Upper lobe of left lung (tissue), 6 donors: Measurements from ENCODE around the gene UNC13B. TPM values are rescaled to one million over a fixed set of nuclear protein-coding genes. Genes with fewer than 3 reads are reported as not detected.
A peak's percentile ranks its signal among the peaks of the same experiment; 100 is the strongest.

Experiments
- ATAC-seq, 2 donors: fragments of 200-7000 bp; cut with Tn5 transposase; one replicate each; pipeline ENCODE4 v1.9.1; 2022; ENCODE audit warnings: mild to moderate bottlenecking in 2 of 2, moderate library complexity in 2 of 2; ENCODE audit not compliant: low FRiP score in 2 of 2
- DNase-seq, 2 donors: peaks; one replicate each; pipeline ENCODE4 v3.0.0-alpha.2; 2019 to 2020
- H3K27ac ChIP-seq, 4 donors: fragments of 200-600 bp; sonication (generic); one replicate each; pipeline ENCODE4 v1.5.1; 2016 to 2019
- H3K27me3 ChIP-seq, 4 donors: fragments of 200-600 bp; sonication (generic); one replicate each; pipeline ENCODE4 v1.5.1; 2017 to 2019
- H3K36me3 ChIP-seq, 4 donors: fragments of 200-600 bp; sonication (generic); one replicate each; pipeline ENCODE4 v1.5.1; 2016 to 2019
- H3K4me1 ChIP-seq, 4 donors: fragments of 200-600 bp; sonication (generic); one replicate each; pipeline ENCODE4 v1.5.1; 2018 to 2019
- H3K4me3 ChIP-seq, 4 donors: fragments of 200-600 bp; sonication (generic); one replicate each; pipeline ENCODE4 v1.5.1; 2017 to 2019; ENCODE audit warnings: mild to moderate bottlenecking in 2 of 4, moderate library complexity in 1 of 4
- H3K9me3 ChIP-seq, 4 donors: fragments of 200-600 bp; sonication (generic); one replicate each; pipeline ENCODE4 v1.5.1; 2018 to 2019
- EP300 ChIP-seq, 4 donors: sonication (generic); formaldehyde crosslinking; IDR thresholded peaks; one replicate each; pipeline ENCODE4 v1.5.1; 2017; ENCODE audit warnings: antibody characterized with exemption in 4 of 4, control low read depth in 2 of 4
- POLR2A ChIP-seq, 4 donors: fragments of 450-650 bp; IDR thresholded peaks; one replicate each; pipeline ENCODE4 v1.5.1; 2016 to 2017; ENCODE audit warnings: antibody characterized with exemption in 4 of 4, mild to moderate bottlenecking in 2 of 4
- POLR2AphosphoS5 ChIP-seq, 2 donors: sonication (generic); formaldehyde crosslinking; IDR thresholded peaks; one replicate each; pipeline ENCODE4 v1.5.1; 2017; ENCODE audit warnings: antibody characterized with exemption in 2 of 2
- WGBS, 2 donors: methylation state at CpG; one replicate each; pipeline ENCODE4 v1.1.5; 2017 to 2018; 5-methylcytosine and 5-hydroxymethylcytosine counted together
- total RNA-seq, 6 donors: library from RNA; depleted of rRNA in 4 of 6; stranded (reverse); fragments of >200 nt in 4 of 6; gene quantifications; one replicate each; pipeline versions ENCODE4 v1.1.0 to v1.2.1, GENCODE V29; 2016 to 2021
- TF ChIP-seq, protein P1 (sequence below), 6 experiments: fragments of 450-650 bp in 4 of 6; fragments of 200-600 bp in 2 of 6; sonication (generic) in 2 of 6; IDR thresholded peaks; one replicate each; pipeline ENCODE4 v1.5.1; 2016 to 2019; ENCODE audit warnings: antibody characterized with exemption in 6 of 6
- donor health status: DM: no; HTN: no; CAD: no; lungs with moderate emphysema.
- donor health status: DM: no; HTN: yes; CAD: no; lungs with severe emphysema.

UNC13B gene
- total RNA-seq, 6 donors from 2014 or later, result 68.3 to 300 (median 151) TPM

DNA sequence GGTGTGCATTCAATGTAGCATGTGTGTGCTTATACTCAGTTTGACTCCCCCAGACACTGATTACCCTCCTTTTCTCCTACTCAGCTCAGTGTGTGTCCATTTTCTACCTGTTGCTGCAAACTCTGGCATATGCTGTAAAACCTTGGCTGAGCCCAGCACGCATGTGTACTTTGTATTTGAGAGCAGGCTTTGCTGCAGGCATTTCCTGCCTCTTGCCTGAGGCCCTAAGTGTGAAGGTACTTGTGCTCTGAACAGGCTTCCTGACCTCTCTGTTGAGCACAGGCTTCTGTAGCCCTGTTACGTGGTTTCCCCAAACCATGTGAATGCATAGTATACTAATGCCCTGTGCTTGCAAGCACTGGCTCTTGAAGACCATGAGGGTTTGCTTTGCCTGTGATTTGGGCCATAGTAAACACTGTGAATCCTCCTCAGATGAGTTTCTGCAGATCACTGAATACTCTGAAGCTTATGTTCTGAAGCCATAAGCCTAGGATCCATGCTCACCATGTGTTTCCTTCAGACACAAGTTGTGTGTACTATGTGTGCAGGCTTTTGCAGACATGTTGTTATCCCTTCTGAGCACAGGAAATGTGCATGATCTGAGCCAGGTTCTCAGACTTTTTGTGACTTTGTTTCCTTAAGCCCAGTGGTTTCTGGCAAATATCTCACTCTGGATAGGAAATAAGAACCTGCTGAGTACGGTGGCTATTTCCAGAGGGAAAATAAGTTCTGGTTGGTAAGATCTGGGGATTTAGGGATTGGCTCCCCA is 203.2 kb downstream of the UNC13B start:
- ATAC-seq (peak; percentile 12 to 75), DNase-seq (peak in 1 of 2 donors; percentile 63)
- Histone ChIP-seq H3K4me3 (no peak overlapping the region), H3K27me3 (no peaks in the 10 kb centered on the region), H3K36me3 (peaks cover 0 to 13% (median 2%) of the 10 kb centered on the region in 4 donors), H3K4me1 (peaks cover 17 to 36% (median 27%) of the 10 kb centered on the region in 4 donors), H3K9me3 (no peaks in the 10 kb centered on the region), H3K27ac (peak overlapping the region in 1 of 4 donors; percentile 3)
- TF ChIP-seq POLR2A (IDR thresholded peaks at IDR 0.05), result no peak
- TF ChIP-seq, protein P1, sequence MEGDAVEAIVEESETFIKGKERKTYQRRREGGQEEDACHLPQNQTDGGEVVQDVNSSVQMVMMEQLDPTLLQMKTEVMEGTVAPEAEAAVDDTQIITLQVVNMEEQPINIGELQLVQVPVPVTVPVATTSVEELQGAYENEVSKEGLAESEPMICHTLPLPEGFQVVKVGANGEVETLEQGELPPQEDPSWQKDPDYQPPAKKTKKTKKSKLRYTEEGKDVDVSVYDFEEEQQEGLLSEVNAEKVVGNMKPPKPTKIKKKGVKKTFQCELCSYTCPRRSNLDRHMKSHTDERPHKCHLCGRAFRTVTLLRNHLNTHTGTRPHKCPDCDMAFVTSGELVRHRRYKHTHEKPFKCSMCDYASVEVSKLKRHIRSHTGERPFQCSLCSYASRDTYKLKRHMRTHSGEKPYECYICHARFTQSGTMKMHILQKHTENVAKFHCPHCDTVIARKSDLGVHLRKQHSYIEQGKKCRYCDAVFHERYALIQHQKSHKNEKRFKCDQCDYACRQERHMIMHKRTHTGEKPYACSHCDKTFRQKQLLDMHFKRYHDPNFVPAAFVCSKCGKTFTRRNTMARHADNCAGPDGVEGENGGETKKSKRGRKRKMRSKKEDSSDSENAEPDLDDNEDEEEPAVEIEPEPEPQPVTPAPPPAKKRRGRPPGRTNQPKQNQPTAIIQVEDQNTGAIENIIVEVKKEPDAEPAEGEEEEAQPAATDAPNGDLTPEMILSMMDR (IDR thresholded peaks at IDR 0.05), result no peak
- WGBS, 2 donors, result 33 to 63% methylated on average over 3 of the region's 3 CpGs

DNA sequence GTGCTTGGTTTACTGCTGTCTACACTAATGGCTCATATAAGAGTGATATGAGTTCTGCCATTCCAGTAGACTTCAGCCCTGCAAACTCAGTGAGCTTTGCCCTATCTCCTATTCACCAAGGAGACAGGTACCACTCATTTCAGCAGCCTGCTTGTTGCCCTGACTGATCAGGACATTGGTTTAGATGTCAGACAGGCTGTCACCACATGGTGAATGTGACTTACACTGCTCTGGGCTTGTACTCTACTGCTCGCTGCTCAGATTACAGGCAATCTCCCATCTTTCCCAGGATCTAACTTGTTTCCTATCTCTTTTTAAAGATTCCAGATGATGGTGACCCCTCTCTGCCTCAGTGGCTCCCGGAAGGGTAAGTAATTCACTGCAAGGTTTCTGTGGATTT is 204.8 kb downstream of the UNC13B start:
- H3K9me3 ChIP-seq, result no peaks in the 10 kb centered on the region
- 90 to 100% methylated on average over 2 of the region's 2 CpGs for WGBS, 2 donors

GRCh38 chr9:35367451-35367850 is 205.6 kb downstream of the UNC13B start:
- H3K27ac ChIP-seq, result peak overlapping the region in 1 of 4 donors; percentile 42
- no peak overlapping the region for H3K4me3 ChIP-seq
- TF ChIP-seq POLR2A (IDR thresholded peaks at IDR 0.05), result no peak
- TF ChIP-seq, protein P1 (IDR thresholded peaks at IDR 0.05), result no peak
- TF ChIP-seq EP300 (IDR thresholded peaks at IDR 0.05), result no peak
- no peak for TF ChIP-seq POLR2AphosphoS5 (IDR thresholded peaks at IDR 0.05)
- peaks cover 13 to 36% (median 19%) of the 10 kb centered on the region in 4 donors for H3K36me3 ChIP-seq
- no peaks in the 10 kb centered on the region for H3K27me3 ChIP-seq
- no peak for DNase-seq
- WGBS, 2 donors, result 66 to 77% methylated on average over 2 of the region's 2 CpGs
- H3K9me3 ChIP-seq, result no peaks in the 10 kb centered on the region
- peak in 1 of 2 donors; percentile 58 for ATAC-seq
- H3K4me1 ChIP-seq, result peaks cover 17 to 36% (median 27%) of the 10 kb centered on the region in 4 donors

More for the DNA sequence above, 204.8 kb downstream of the UNC13B start:
- TF ChIP-seq, protein P1 (IDR thresholded peaks at IDR 0.05), result no peak
- TF ChIP-seq EP300 (IDR thresholded peaks at IDR 0.05) (no peak), POLR2A (IDR thresholded peaks at IDR 0.05) (no peak), POLR2AphosphoS5 (IDR thresholded peaks at IDR 0.05) (no peak)
- Histone ChIP-seq H3K27ac (peak overlapping the region in 2 of 4 donors; percentile 2 to 10), H3K4me1 (peaks cover 17 to 36% (median 27%) of the 10 kb centered on the region in 4 donors), H3K4me3 (no peak overlapping the region), H3K27me3 (no peaks in the 10 kb centered on the region), H3K36me3 (peaks cover 8 to 29% (median 13%) of the 10 kb centered on the region in 4 donors)
- ATAC-seq, result no peak
- no peak for DNase-seq

GRCh38 chr9:35370241-35370640 is 208.4 kb downstream of the UNC13B start:
- no peak for TF ChIP-seq POLR2A (IDR thresholded peaks at IDR 0.05)
- 90 to 100% methylated on average over 5 of the region's 5 CpGs for WGBS, 2 donors

GRCh38 chr9:35374436-35374835 is 212.6 kb downstream of the UNC13B start:
- Histone ChIP-seq H3K27ac (no peak overlapping the region), H3K36me3 (peaks cover 29 to 72% (median 41%) of the 10 kb centered on the region in 4 donors), H3K9me3 (no peaks in the 10 kb centered on the region), H3K4me3 (no peak overlapping the region), H3K27me3 (no peaks in the 10 kb centered on the region), H3K4me1 (no peaks in the 10 kb centered on the region)
- ATAC-seq (no peak), DNase-seq (no peak)
- TF ChIP-seq, protein P1 (IDR thresholded peaks at IDR 0.05), result no peak
- TF ChIP-seq POLR2A (IDR thresholded peaks at IDR 0.05) (no peak), POLR2AphosphoS5 (IDR thresholded peaks at IDR 0.05) (no peak), EP300 (IDR thresholded peaks at IDR 0.05) (no peak)

More at GRCh38 chr9:35370241-35370640, 208.4 kb downstream of the UNC13B start:
- no peak for DNase-seq
- Histone ChIP-seq H3K27ac (no peak overlapping the region), H3K4me3 (no peak overlapping the region), H3K9me3 (no peaks in the 10 kb centered on the region), H3K27me3 (no peaks in the 10 kb centered on the region), H3K36me3 (peaks cover 20 to 40% (median 24%) of the 10 kb centered on the region in 4 donors), H3K4me1 (peaks cover 2 to 19% (median 8%) of the 10 kb centered on the region in 4 donors)
- ATAC-seq, result no peak
